AG04449 (cell line): ENCODE results near the gene SLC4A9.

Experiments
- CTCF ChIA-PET: fragments of 350-600 bp; formaldehyde crosslinking; extraction: SDS; loops from one replicate; lab custom pipeline; 2021; ENCODE audit warnings: antibody characterized with exemption; lab: Yijun Ruan, JAX
- POLR2A ChIA-PET: fragments of 400-600, 350-600 bp; formaldehyde crosslinking; extraction: SDS; loops from one replicate; lab custom pipeline; 2020; ENCODE audit warnings: antibody characterized with exemption, inconsistent platforms; lab: Yijun Ruan, JAX
- DNase-seq: peaks from one replicate; pipeline ENCODE4 v3.0.0-alpha.2; 2010; ENCODE audit warnings: low read depth, low spot score
- H3K4me3 ChIP-seq: 2 replicates; pipeline ENCODE4 v1.5.1; 2011; ENCODE audit warnings: low read depth, mild to moderate bottlenecking, control low read depth, low read length
- TF ChIP-seq, protein P1 (sequence below): IDR thresholded peaks from one replicate; pipeline ENCODE4 v1.5.1; 2011; ENCODE audit warnings: mild to moderate bottlenecking, moderate library complexity, low read length, control low read depth, inconsistent platforms; ENCODE audit not compliant: insufficient read depth; ENCODE audit errors: missing control alignments

The SLC4A9 gene

DNA sequence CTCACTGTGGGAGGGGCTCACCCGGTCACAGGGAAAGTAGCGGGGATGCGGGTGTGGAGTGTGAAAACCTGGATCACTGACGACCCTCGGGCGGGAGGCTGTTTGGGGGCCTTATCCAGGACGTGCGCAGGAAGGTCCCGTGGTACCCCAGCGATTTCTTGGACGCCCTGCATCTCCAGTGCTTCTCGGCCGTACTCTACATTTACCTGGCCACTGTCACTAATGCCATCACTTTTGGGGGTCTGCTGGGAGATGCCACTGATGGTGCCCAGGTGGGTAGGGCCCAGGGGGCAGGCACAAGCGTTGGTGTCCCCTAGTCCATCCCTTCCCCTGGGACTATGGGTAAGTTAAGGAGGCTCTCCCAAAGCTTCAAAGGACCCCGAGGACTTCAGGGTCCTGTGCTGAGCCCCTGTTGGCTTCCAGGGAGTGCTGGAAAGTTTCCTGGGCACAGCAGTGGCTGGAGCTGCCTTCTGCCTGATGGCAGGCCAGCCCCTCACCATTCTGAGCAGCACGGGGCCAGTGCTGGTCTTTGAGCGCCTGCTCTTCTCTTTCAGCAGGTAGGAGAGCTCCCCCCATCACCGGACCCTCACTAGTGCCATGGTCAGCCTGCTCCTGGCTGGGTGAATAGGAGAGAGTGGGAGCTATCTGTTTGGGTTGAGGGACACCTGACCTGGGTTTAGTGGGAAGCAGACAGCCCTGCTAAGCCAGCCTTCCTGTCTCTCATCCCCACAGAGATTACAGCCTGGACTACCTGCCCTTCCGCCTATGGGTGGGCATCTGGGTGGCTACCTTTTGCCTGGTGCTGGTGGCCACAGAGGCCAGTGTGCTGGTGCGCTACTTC is 3.9 kb downstream of the SLC4A9 start:
- TF ChIP-seq, protein P1, sequence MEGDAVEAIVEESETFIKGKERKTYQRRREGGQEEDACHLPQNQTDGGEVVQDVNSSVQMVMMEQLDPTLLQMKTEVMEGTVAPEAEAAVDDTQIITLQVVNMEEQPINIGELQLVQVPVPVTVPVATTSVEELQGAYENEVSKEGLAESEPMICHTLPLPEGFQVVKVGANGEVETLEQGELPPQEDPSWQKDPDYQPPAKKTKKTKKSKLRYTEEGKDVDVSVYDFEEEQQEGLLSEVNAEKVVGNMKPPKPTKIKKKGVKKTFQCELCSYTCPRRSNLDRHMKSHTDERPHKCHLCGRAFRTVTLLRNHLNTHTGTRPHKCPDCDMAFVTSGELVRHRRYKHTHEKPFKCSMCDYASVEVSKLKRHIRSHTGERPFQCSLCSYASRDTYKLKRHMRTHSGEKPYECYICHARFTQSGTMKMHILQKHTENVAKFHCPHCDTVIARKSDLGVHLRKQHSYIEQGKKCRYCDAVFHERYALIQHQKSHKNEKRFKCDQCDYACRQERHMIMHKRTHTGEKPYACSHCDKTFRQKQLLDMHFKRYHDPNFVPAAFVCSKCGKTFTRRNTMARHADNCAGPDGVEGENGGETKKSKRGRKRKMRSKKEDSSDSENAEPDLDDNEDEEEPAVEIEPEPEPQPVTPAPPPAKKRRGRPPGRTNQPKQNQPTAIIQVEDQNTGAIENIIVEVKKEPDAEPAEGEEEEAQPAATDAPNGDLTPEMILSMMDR = no peak
- ChIA-PET POLR2A (interaction anchor here (1.0 kb wide), 1 partner anchor 18 kb away, joined by 4 read pairs; the partner anchor contains the start of gene HBEGF), CTCF (interaction anchor here (0.6 to 12.9 kb wide), 30 partner anchors 9 to 362 kb away, joined by 3 to 542 read pairs (median 4); partner anchors contain the start of genes CD14, EIF4EBP3, HBEGF and IK)
- no peak for DNase-seq
- peak overlapping the region; percentile 54 for H3K4me3 ChIP-seq

DNA sequence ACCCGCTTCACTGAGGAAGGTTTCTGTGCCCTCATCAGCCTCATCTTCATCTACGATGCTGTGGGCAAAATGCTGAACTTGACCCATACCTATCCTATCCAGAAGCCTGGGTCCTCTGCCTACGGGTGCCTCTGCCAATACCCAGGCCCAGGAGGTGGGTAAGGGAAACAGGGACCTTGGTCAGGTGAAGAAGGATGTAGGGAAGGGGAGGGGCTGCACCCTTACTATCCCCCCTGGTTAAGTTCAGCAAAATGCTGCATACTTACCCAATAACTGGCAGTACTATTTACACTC is 4.4 kb downstream of the SLC4A9 start:
- POLR2A ChIA-PET = no interaction called here
- TF ChIP-seq, protein P1 = no peak
- CTCF ChIA-PET = interaction anchor here (1.2 to 12.9 kb wide), 12 partner anchors 9 to 361 kb away, joined by 4 to 542 read pairs (median 12); partner anchors contain the start of genes CD14 and HBEGF
- H3K4me3 ChIP-seq = no peak overlapping the region
- no peak for DNase-seq

DNA sequence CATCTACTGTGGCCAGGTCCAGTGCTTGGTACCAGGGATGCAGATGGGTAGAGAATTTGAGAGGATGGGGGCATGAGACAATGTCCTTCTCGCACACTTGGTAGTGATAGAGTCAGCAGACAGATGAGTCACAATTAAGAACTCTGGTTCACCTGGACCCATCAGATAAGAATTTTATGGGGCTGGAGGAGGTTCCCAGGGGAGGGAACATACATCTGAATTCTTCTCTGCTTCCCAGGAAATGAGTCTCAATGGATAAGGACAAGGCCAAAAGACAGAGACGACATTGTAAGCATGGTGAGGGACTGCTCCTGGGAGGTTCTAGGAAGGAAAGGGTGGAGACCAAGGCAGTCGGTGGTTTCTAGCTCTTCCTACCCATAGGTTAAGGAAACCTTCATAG is 5.3 kb downstream of the SLC4A9 start:
- POLR2A ChIA-PET = no interaction called here
- TF ChIP-seq, protein P1 = no peak
- no peak overlapping the region for H3K4me3 ChIP-seq
- DNase-seq = no peak
- CTCF ChIA-PET = interaction anchor here (1.0 to 12.9 kb wide), 10 partner anchors 8 to 354 kb away, joined by 3 to 542 read pairs (median 13); partner anchors contain the start of gene HBEGF

DNA sequence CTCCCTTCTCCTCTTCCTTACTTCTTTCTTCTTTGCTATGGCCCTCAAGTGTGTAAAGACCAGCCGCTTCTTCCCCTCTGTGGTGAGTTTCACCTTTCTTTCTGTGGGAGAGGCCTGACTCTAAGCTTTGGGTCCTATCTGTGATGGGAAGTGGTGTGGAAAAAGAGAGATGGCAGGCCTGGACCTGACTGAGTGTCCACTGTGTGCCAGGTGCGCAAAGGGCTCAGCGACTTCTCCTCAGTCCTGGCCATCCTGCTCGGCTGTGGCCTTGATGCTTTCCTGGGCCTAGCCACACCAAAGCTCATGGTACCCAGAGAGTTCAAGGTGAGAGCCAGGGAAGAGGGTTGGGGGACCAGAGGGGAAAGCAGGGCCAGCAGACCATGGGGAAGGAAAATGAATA is 5.9 kb downstream of the SLC4A9 start:
- TF ChIP-seq, protein P1 = no peak
- ChIA-PET CTCF (interaction anchor here (1.0 to 12.9 kb wide), 11 partner anchors 7 to 354 kb away, joined by 3 to 542 read pairs (median 8); partner anchors contain the start of gene HBEGF), POLR2A (no interaction called here)
- no peak for DNase-seq
- H3K4me3 ChIP-seq = no peak overlapping the region

DNA sequence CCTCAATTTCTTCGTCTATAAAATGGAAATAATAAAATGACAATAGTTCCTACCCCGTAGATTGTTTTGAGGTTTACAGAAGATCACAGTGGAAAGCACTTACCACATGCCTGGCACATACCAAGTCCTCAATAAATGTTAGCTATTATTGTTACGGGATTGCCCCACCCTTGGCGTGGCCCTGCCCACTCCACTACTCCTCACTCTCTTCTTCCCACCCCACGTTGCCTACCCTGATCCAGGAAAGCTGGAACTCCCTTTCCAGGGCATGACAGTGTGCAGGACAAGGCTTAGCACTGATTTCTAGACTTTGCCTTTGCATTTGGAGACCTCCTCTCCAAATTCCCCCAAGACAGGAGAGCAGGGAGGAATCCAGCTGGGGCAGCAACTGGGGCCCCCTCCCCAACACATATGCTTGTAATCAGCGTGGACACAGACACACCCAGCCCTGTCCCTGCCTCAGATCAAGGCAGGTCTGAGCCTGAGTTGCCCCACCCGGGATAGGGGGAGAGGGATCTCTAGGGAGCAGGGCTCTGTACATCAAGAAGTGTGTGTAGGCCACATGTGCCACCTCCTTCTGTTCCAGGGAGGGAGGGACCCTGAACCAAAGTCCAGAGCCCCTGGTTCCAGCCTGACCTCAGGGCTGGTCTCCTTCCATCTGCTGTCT is 6.7 kb downstream of the SLC4A9 start:
- H3K4me3 ChIP-seq = no peak overlapping the region
- DNase-seq = no peak
- TF ChIP-seq, protein P1 = no peak
- ChIA-PET POLR2A (no interaction called here), CTCF (interaction anchor here (0.9 to 12.9 kb wide), 10 partner anchors 8 to 353 kb away, joined by 3 to 542 read pairs (median 8); partner anchors contain the start of gene HBEGF)
